Epithelial cell of esophagus (primary cell): ENCODE results near the gene SLX9.
"Not testable (repeated sequence)": the region's sequence is repeated elsewhere in the genome, so short reads cannot be mapped to it uniquely, and the experiment has no call there.

Source experiments
- DNase-seq: peaks from one replicate; pipeline ENCODE4 v3.0.0; 2010; ENCODE audit warnings: low read depth
- H3K4me3 ChIP-seq: 2 replicates; pipeline ENCODE4 v1.5.1; 2011; ENCODE audit warnings: mild to moderate bottlenecking, low read length, control low read depth
- CTCF ChIP-seq: IDR thresholded peaks from 2 replicates; pipeline ENCODE4 v1.5.1; 2011; ENCODE audit warnings: low read depth, mild to moderate bottlenecking, low read length, control low read depth, inconsistent platforms; ENCODE audit not compliant: insufficient read depth; ENCODE audit errors: missing control alignments

The SLX9 gene

GRCh38 chr21:44911384-44912157, 28.3 kb upstream of the SLX9 start:
- peak; percentile 69 for DNase-seq

GRCh38 chr21:44912158-44912473, 27.7 kb upstream of the SLX9 start:
- TF ChIP-seq CTCF: no peak
- no peak for DNase-seq
- H3K4me3 ChIP-seq: no peak overlapping the region

More at GRCh38 chr21:44911384-44912157, 28.3 kb upstream of the SLX9 start:
- H3K4me3 ChIP-seq: no peak overlapping the region
- TF ChIP-seq CTCF: peak; percentile 52

- not testable (repeated sequence) for DNase-seq, H3K4me3 ChIP-seq
Measured at GRCh38 chr21:44912506-44913412, 27.1 kb upstream of the SLX9 start.

- DNase-seq: no peak
- no peak overlapping the region for H3K4me3 ChIP-seq
- no peak for TF ChIP-seq CTCF
Measured at GRCh38 chr21:44913425-44914175, 26.2 kb upstream of the SLX9 start.

GRCh38 chr21:44914176-44914874, 25.5 kb upstream of the SLX9 start:
- DNase-seq: no peak
- no peak overlapping the region for H3K4me3 ChIP-seq
- no peak for TF ChIP-seq CTCF

- no peak overlapping the region for H3K4me3 ChIP-seq
- no peak for TF ChIP-seq CTCF
- DNase-seq: peak; percentile 81
Measured at GRCh38 chr21:44916965-44917364, 22.9 kb upstream of the SLX9 start.
